ENCODE measurements around the gene VPS9D1. TPM values are rescaled to one million over a fixed set of nuclear protein-coding genes. Genes with fewer than 3 reads are reported as not detected.

VPS9D1 gene
- total RNA-seq, 1 experiment from 2014 or later = 6.3 TPM

GRCh38 chr16:89661215-89661614 is 59.5 kb downstream of the VPS9D1 start:
- POLR2A ChIA-PET = no interaction called here

GRCh38 chr16:89660146-89660545 is 60.6 kb downstream of the VPS9D1 start:
- Histone ChIP-seq H3K27ac (ENCODE audit: low read length) (no peak overlapping the region), H3K36me3 (ENCODE audit: control insufficient read depth, insufficient read depth, low read length) (peaks cover 18% of the 10 kb centered on the region), H3K9me3 (ENCODE audit: control insufficient read depth, insufficient read depth, low read depth, low read length) (no peaks in the 10 kb centered on the region), H3K4me3 (ENCODE audit: low read depth in 2 of 2, low read length in 2 of 2) (no peak overlapping the region), H3K4me1 (ENCODE audit: control insufficient read depth, insufficient read depth, low read length) (no peaks in the 10 kb centered on the region), H3K27me3 (ENCODE audit: control insufficient read depth, insufficient read depth, low read length) (no peaks in the 10 kb centered on the region)
- in situ Hi-C loops (cut with HindIII; ENCODE audit: low pct_unique_long_range_greater_than_20kb, low sequenced_read_pairs) = no loop called here
- intact Hi-C loops (cut with micrococcal nuclease; ENCODE audit: unreplicated experiment) = no loop called here
- no peak for TF ChIP-seq REST (IDR thresholded peaks at IDR 0.05; ENCODE audit: insufficient read depth in 1 of 2, low read depth in 2 of 2, low read length in 1 of 2)
- TF ChIP-seq SIN3A (IDR thresholded peaks at IDR 0.05; ENCODE audit: borderline replicate concordance, insufficient read depth, low read depth, low read length) = no peak
- TF ChIP-seq POLR2AphosphoS5 (IDR thresholded peaks at IDR 0.05; ENCODE audit: low read depth, low read length) = no peak
- TF ChIP-seq CTCF (IDR thresholded peaks at IDR 0.05) = no peak
- no peak for TF ChIP-seq TCF7L2 (IDR thresholded peaks at IDR 0.05; ENCODE audit: low read depth, low read length)
- CTCF ChIA-PET = no interaction called here
- DNase-seq (ENCODE audit: low read depth, low spot score) (no peak), ATAC-seq (no peak)
- POLR2A ChIA-PET = no interaction called here
- no TSS peak for BruUV-seq (replicated peaks)

More at GRCh38 chr16:89661215-89661614, 59.5 kb downstream of the VPS9D1 start:
- no peak overlapping the region for H3K4me3 ChIP-seq (ENCODE audit: low read depth in 2 of 2, low read length in 2 of 2)
- H3K36me3 ChIP-seq (ENCODE audit: control insufficient read depth, insufficient read depth, low read length) = peaks cover 18% of the 10 kb centered on the region
- intact Hi-C loops (cut with micrococcal nuclease; ENCODE audit: unreplicated experiment) (no loop called here), in situ Hi-C loops (cut with HindIII; ENCODE audit: low pct_unique_long_range_greater_than_20kb, low sequenced_read_pairs) (no loop called here)
- TF ChIP-seq CTCF (IDR thresholded peaks at IDR 0.05) (no peak), TCF7L2 (IDR thresholded peaks at IDR 0.05; ENCODE audit: low read depth, low read length) (no peak), REST (IDR thresholded peaks at IDR 0.05; ENCODE audit: insufficient read depth in 1 of 2, low read depth in 2 of 2, low read length in 1 of 2) (no peak)
- H3K27ac ChIP-seq (ENCODE audit: low read length) = no peak overlapping the region
- DNase-seq (ENCODE audit: low read depth, low spot score) (no peak), ATAC-seq (no peak)
- no peaks in the 10 kb centered on the region for H3K9me3 ChIP-seq (ENCODE audit: control insufficient read depth, insufficient read depth, low read depth, low read length)
- CTCF ChIA-PET = no interaction called here
- no peaks in the 10 kb centered on the region for H3K27me3 ChIP-seq (ENCODE audit: control insufficient read depth, insufficient read depth, low read length)
- H3K4me1 ChIP-seq (ENCODE audit: control insufficient read depth, insufficient read depth, low read length) = no peaks in the 10 kb centered on the region
- BruUV-seq (replicated peaks) = no TSS peak
